CD14-positive monocyte (primary cell): ENCODE data around the gene ACAP3. TPM values are rescaled to one million over a fixed set of nuclear protein-coding genes. Genes with fewer than 3 reads are reported as not detected.

ENCODE experiments used
- DNase-seq, 3 donors: peaks; one replicate each; pipeline ENCODE4 v3.0.0-alpha.2; 2011 to 2022
- H2AFZ ChIP-seq: 2 replicates; pipeline ENCODE4 v1.6.0; 2012; ENCODE audit warnings: mild to moderate bottlenecking, low read depth, low read length, inconsistent platforms; ENCODE audit not compliant: insufficient read depth, poor library complexity, severe bottlenecking
- H3K27ac ChIP-seq, 2 donors: 1 replicate in 1 of 2; 2 replicates in 1 of 2; pipeline ENCODE4 v1.5.1; 2012 to 2013; ENCODE audit warnings: low read length in 2 of 2, control low read depth in 1 of 2, inconsistent platforms in 1 of 2, low read depth in 1 of 2, mild to moderate bottlenecking in 1 of 2
- H3K27me3 ChIP-seq, 2 donors: one replicate each; pipeline versions ENCODE4 v1.6.0 to v1.6.1; 2011 to 2013; ENCODE audit warnings: low read length in 2 of 2; ENCODE audit not compliant: control insufficient read depth in 2 of 2, insufficient read depth in 2 of 2
- H3K36me3 ChIP-seq, 2 donors: replicated peaks in 1 of 2; 1 replicate in 1 of 2; 2 replicates in 1 of 2; pipeline versions ENCODE4 v1.5.1 to v1.6.1; 2012 to 2013; ENCODE audit warnings: low read length in 2 of 2, control low read depth in 1 of 2, inconsistent platforms in 1 of 2, mild to moderate bottlenecking in 1 of 2; ENCODE audit not compliant: insufficient read depth in 2 of 2, control insufficient read depth in 1 of 2
- H3K4me1 ChIP-seq, 2 donors: 1 replicate in 1 of 2; 2 replicates in 1 of 2; pipeline versions ENCODE4 v1.5.1 to v1.6.1; 2012 to 2013; ENCODE audit warnings: low read length in 2 of 2, control low read depth in 1 of 2, inconsistent platforms in 1 of 2, mild to moderate bottlenecking in 1 of 2, moderate library complexity in 1 of 2; ENCODE audit not compliant: insufficient read depth in 2 of 2, control insufficient read depth in 1 of 2
- H3K4me2 ChIP-seq: replicated peaks from 2 replicates; pipeline ENCODE3; 2012; ENCODE audit warnings: low read length, moderate library complexity, mild to moderate bottlenecking; ENCODE audit not compliant: poor library complexity, severe bottlenecking; ENCODE audit errors: extremely low read depth
- H3K4me3 ChIP-seq, 3 experiments: fragments of 200-600 bp in 1 of 3; sonication (generic) in 1 of 3; replicated peaks in 1 of 3; 1 replicate in 2 of 3; 2 replicates in 1 of 3; pipeline ENCODE4 v1.5.1; 2011 to 2013; ENCODE audit warnings: low read length in 3 of 3, mild to moderate bottlenecking in 3 of 3, control low read depth in 2 of 3, low read depth in 2 of 3, inconsistent platforms in 1 of 3, moderate library complexity in 1 of 3
- H3K79me2 ChIP-seq: 2 replicates; pipeline ENCODE4 v1.6.0; 2012; ENCODE audit warnings: mild to moderate bottlenecking, control low read depth, inconsistent platforms, low read length, moderate library complexity; ENCODE audit not compliant: insufficient read depth
- H3K9ac ChIP-seq: 2 replicates; pipeline ENCODE4 v1.6.0; 2017; ENCODE audit warnings: low read length, mild to moderate bottlenecking; ENCODE audit not compliant: insufficient read depth, poor library complexity, severe bottlenecking
- H3K9me3 ChIP-seq, 2 donors: replicated peaks in 1 of 2; 1 replicate in 1 of 2; 2 replicates in 1 of 2; pipeline versions ENCODE4 v1.5.1 to v1.6.1; 2012 to 2013; ENCODE audit warnings: low read length in 2 of 2, control low read depth in 1 of 2; ENCODE audit not compliant: control insufficient read depth in 1 of 2, insufficient read depth in 1 of 2
- H4K20me1 ChIP-seq: 2 replicates; pipeline ENCODE4 v1.6.0; 2012; ENCODE audit warnings: mild to moderate bottlenecking, low read length, control low read depth, moderate library complexity; ENCODE audit not compliant: insufficient read depth
- H3K27ac Mint-ChIP-seq, 7 donors: one replicate each; pipeline ENCODE4 v1.8.0; 2020; ENCODE audit warnings: mild to moderate bottlenecking in 7 of 7, mixed read lengths in 7 of 7, moderate library complexity in 6 of 7, inconsistent platforms in 2 of 7
- H3K27me3 Mint-ChIP-seq, 3 donors: one replicate each; pipeline ENCODE4 v1.8.0; 2021 to 2022; ENCODE audit warnings: low read depth in 3 of 3, mild to moderate bottlenecking in 3 of 3, mixed read lengths in 3 of 3, moderate library complexity in 3 of 3, inconsistent platforms in 1 of 3
- H3K36me3 Mint-ChIP-seq, 2 donors: one replicate each; pipeline ENCODE4 v1.8.0; 2020; ENCODE audit warnings: mixed read lengths in 2 of 2, inconsistent platforms in 1 of 2, mild to moderate bottlenecking in 1 of 2
- H3K4me1 Mint-ChIP-seq: one replicate; pipeline ENCODE4 v1.8.0; 2020; ENCODE audit warnings: mild to moderate bottlenecking, mixed read lengths
- H3K4me3 Mint-ChIP-seq, 2 donors: one replicate each; pipeline ENCODE4 v1.8.0; 2020; ENCODE audit warnings: mild to moderate bottlenecking in 2 of 2, mixed read lengths in 2 of 2, moderate library complexity in 1 of 2
- H3K9me3 Mint-ChIP-seq, 7 donors: one replicate each; pipeline ENCODE4 v1.8.0; 2020 to 2022; ENCODE audit warnings: mixed read lengths in 7 of 7, mild to moderate bottlenecking in 6 of 7, moderate library complexity in 6 of 7, inconsistent platforms in 2 of 7
- WGBS: methylation state at CpG from one replicate; pipeline ENCODE4 v1.1.5; 2013; ENCODE audit warnings: missing lambda C conversion rate; ENCODE audit not compliant: insufficient coverage; 5-methylcytosine and 5-hydroxymethylcytosine counted together
- intact Hi-C, 2 donors: fragments of 100-400 bp; cut with micrococcal nuclease; formaldehyde crosslinking; loops; one replicate each; pipeline versions ENCODE4 v1.15.0 to v1.15.1; 2023
- polyA plus RNA-seq, 3 donors: library from polyadenylated mRNA; depleted of rRNA in 1 of 3; unstranded in 2 of 3; stranded (reverse) in 1 of 3; fragments of 300-500 nt in 2 of 3; fragments of >200 nt in 1 of 3; fragmentation: Illumina TruSeq in 2 of 3; gene quantifications; 1 replicate in 2 of 3; 2 replicates in 1 of 3; pipeline ENCODE4 v1.2.3, GENCODE V29; 2012 to 2021
- TF ChIP-seq, protein P1 (sequence below): fragments of 200-600 bp; IDR thresholded peaks from one replicate; pipeline ENCODE4 v1.8.0; 2022; ENCODE audit warnings: antibody characterized with exemption, mild to moderate bottlenecking

The ACAP3 gene
- polyA plus RNA-seq, 3 donors, result 3.5 to 132 (median 4.0) TPM

DNA sequence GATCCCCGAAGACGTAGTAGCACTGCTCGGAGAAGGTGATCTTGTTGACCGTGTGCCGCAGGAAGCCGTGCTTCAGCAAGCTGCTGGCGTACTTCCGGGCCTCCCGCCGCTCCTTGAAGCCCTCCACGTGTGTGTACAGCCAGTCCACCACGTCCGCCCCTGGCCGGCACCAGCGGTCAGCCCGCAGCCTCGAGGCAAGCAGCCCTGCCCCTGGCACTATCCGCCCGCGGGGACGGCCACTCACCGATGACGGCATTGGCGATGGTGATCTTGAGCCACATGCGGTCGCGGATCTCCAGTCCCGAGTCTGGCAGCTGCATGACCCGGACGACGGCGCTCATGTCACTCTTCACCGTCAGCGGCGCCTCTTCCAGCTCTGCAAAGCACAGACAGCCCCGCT is 30.5 kb upstream of the ACAP3 start:
- H3K4me3 ChIP-seq, result no peak overlapping the region
- peaks cover 0 to 1% (median 0%) of the 10 kb centered on the region in 7 donors for H3K9me3 Mint-ChIP-seq
- intact Hi-C loops, result no loop called here
- peaks cover 0 to 6% (median 0%) of the 10 kb centered on the region in 3 donors for H3K27me3 Mint-ChIP-seq
- no peak for DNase-seq
- H3K79me2 ChIP-seq, result no peaks in the 10 kb centered on the region
- H3K36me3 ChIP-seq, result peaks cover 9 to 29% of the 10 kb centered on the region in 2 donors
- peaks cover 11% of the 10 kb centered on the region for H4K20me1 ChIP-seq
- WGBS, result 96% methylated on average over 36 of the region's 36 CpGs
- H3K4me2 ChIP-seq, result no peak overlapping the region
- no peak overlapping the region for H3K4me3 Mint-ChIP-seq
- no peaks in the 10 kb centered on the region for H3K9me3 ChIP-seq
- no peaks in the 10 kb centered on the region for H3K4me1 ChIP-seq
- no peak overlapping the region for H3K27ac ChIP-seq
- peaks cover 21 to 44% of the 10 kb centered on the region in 2 donors for H3K36me3 Mint-ChIP-seq
- H3K27ac Mint-ChIP-seq, result no peak overlapping the region
- H3K9ac ChIP-seq, result no peak overlapping the region
- TF ChIP-seq, protein P1, sequence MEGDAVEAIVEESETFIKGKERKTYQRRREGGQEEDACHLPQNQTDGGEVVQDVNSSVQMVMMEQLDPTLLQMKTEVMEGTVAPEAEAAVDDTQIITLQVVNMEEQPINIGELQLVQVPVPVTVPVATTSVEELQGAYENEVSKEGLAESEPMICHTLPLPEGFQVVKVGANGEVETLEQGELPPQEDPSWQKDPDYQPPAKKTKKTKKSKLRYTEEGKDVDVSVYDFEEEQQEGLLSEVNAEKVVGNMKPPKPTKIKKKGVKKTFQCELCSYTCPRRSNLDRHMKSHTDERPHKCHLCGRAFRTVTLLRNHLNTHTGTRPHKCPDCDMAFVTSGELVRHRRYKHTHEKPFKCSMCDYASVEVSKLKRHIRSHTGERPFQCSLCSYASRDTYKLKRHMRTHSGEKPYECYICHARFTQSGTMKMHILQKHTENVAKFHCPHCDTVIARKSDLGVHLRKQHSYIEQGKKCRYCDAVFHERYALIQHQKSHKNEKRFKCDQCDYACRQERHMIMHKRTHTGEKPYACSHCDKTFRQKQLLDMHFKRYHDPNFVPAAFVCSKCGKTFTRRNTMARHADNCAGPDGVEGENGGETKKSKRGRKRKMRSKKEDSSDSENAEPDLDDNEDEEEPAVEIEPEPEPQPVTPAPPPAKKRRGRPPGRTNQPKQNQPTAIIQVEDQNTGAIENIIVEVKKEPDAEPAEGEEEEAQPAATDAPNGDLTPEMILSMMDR, result no peak
- no peaks in the 10 kb centered on the region for H3K27me3 ChIP-seq
- H2AFZ ChIP-seq, result no peak overlapping the region
- H3K4me1 Mint-ChIP-seq, result no peaks in the 10 kb centered on the region

DNA sequence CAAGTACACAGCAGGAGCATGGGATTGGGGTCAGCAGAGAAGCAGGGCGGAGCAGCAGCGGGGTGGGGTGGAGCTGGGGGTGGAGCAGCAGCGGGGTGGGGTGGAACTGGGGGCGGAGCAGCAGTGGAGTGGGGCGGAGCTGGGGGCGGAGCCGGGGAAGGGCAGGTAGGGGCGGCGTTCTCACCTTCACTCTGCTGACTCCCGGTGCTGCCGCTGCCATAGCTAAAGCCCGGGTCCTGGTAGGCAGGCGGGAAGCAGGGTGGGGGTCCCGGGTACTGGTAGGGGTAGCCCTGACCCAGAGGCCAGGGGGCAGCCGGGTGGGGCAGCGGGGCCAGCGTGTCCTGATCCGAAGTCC is 30.0 kb upstream of the ACAP3 start:
- Histone ChIP-seq H3K27me3 (no peaks in the 10 kb centered on the region), H3K9me3 (no peaks in the 10 kb centered on the region), H3K27ac (no peak overlapping the region), H3K4me2 (no peak overlapping the region), H3K36me3 (peaks cover 9 to 29% of the 10 kb centered on the region in 2 donors), H2AFZ (no peak overlapping the region), H3K9ac (no peak overlapping the region), H4K20me1 (peaks cover 9% of the 10 kb centered on the region), H3K79me2 (no peaks in the 10 kb centered on the region), H3K4me1 (no peaks in the 10 kb centered on the region), H3K4me3 (no peak overlapping the region)
- Mint-ChIP-seq H3K9me3 (peaks cover 0 to 1% (median 0%) of the 10 kb centered on the region in 7 donors), H3K27ac (no peak overlapping the region), H3K4me1 (no peaks in the 10 kb centered on the region), H3K27me3 (peaks cover 0 to 6% (median 0%) of the 10 kb centered on the region in 3 donors), H3K4me3 (no peak overlapping the region), H3K36me3 (peaks cover 21 to 44% of the 10 kb centered on the region in 2 donors)
- intact Hi-C loops, result no loop called here
- WGBS, result 98% methylated on average over 16 of the region's 18 CpGs
- TF ChIP-seq, protein P1, result no peak
- DNase-seq, result no peak
